Ascending aorta (tissue), 2 donors: Measurements from ENCODE around the gene ERFE. TPM values are rescaled to one million over a fixed set of nuclear protein-coding genes. Genes with fewer than 3 reads are reported as not detected.

Experiments used
- DNase-seq, 2 donors: peaks; one replicate each; pipeline ENCODE4 v3.0.0-alpha.2; 2019; ENCODE audit warnings: low spot score in 2 of 2
- H3K27ac ChIP-seq, 2 donors: fragments of 200-600 bp; sonication (generic); one replicate each; pipeline ENCODE4 v1.5.1; 2016 to 2017; ENCODE audit warnings: mild to moderate bottlenecking in 1 of 2
- H3K27me3 ChIP-seq: fragments of 200-600 bp; sonication (generic); one replicate; pipeline ENCODE4 v1.5.1; 2017
- H3K36me3 ChIP-seq, 2 donors: fragments of 200-600 bp; sonication (generic); one replicate each; pipeline ENCODE4 v1.5.1; 2016
- H3K4me1 ChIP-seq, 2 donors: fragments of 200-600 bp; sonication (generic); one replicate each; pipeline ENCODE4 v1.5.1; 2016 to 2017; ENCODE audit warnings: mild to moderate bottlenecking in 1 of 2
- H3K4me3 ChIP-seq, 2 donors: fragments of 200-600 bp; sonication (generic); one replicate each; pipeline ENCODE4 v1.5.1; 2016 to 2017; ENCODE audit warnings: mild to moderate bottlenecking in 1 of 2
- H3K9me3 ChIP-seq, 2 donors: fragments of 200-600 bp; sonication (generic); one replicate each; pipeline ENCODE4 v1.5.1; 2016
- CTCF ChIP-seq, 3 experiments: fragments of 200-600 bp in 2 of 3; fragments of 450-650 bp in 1 of 3; sonication (generic) in 2 of 3; IDR thresholded peaks; one replicate each; pipeline ENCODE4 v1.5.1; 2016 to 2019; ENCODE audit warnings: antibody characterized with exemption in 3 of 3, mild to moderate bottlenecking in 1 of 3, moderate library complexity in 1 of 3
- intact Hi-C: fragments of 100-400 bp; cut with DNase I; formaldehyde crosslinking; loops from one replicate; pipeline ENCODE4 v1.15.1; 2023
- total RNA-seq: library from RNA; depleted of rRNA; stranded (reverse); fragments of >200 nt; gene quantifications from one replicate; pipeline ENCODE4 v1.1.0, GENCODE V29; 2016

The ERFE gene
- total RNA-seq, 1 donor from 2014 or later, result 3.3 TPM

DNA sequence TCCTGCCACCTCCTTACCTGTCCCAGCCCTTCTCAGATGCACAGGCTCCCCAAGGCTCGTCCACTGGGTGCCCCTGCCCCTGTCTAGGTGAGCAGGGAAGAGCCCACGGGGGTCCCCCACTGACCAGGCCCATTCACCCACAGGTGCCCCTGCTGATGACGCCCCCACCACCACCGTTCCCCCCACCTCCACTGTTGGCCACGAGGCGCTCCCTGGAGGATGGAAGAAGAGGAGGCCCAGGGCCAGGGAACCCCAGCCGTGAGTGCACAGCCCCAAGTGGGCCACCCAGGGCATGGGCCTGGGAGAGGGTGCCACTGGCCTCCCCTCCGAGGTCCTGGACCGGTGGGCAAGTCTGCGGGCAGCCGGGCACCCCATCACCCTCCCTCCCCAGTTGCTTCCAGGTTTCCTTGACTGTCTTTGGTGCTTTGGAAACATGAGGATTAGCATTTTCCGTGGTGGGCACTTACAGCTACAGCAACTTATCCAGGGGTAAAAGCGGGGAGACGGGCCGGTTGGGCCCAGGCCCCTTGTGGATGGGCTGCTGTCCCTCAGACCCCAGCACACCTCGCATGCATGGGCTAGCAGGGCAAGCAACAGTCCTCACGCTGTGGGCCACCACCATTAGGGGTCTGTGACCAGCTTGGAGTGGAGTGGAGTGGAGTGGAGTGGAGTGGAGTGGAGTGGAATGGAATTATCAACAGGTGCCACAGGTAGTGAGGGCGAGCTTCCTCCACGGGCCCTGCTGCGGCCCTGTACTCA lies 33.5 kb upstream of the ERFE start:
- Histone ChIP-seq H3K27ac (no peak overlapping the region), H3K4me1 (peaks cover 0 to under 1% of the 10 kb centered on the region in 2 donors), H3K27me3 (no peaks in the 10 kb centered on the region), H3K9me3 (no peaks in the 10 kb centered on the region), H3K36me3 (no peaks in the 10 kb centered on the region), H3K4me3 (no peak overlapping the region)
- no peak for DNase-seq
- intact Hi-C loops, result no loop called here
- no peak for TF ChIP-seq CTCF (IDR thresholded peaks at IDR 0.05)

DNA sequence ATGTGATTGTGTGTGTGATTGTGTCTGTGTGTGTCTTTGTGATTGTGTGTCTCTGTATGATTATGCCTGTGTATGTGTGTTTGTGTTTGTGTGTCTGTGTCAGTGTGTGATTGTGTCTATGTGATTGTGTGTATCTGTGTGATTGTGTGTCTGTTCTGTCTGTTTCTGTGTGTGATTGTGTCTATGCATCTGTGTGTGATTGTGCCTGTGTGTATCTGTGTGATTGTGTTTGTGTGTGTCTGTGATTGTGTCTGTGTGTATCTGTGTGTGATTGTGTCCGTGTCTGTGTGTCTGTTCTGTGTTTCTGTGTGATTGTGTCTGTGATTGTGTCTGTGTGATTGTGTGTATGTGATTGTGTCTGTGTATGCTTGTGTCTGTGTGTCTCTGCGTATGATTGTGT lies 32.4 kb upstream of the ERFE start:
- no peak for TF ChIP-seq CTCF (IDR thresholded peaks at IDR 0.05)
- Histone ChIP-seq H3K27me3 (no peaks in the 10 kb centered on the region), H3K9me3 (no peaks in the 10 kb centered on the region), H3K36me3 (no peaks in the 10 kb centered on the region), H3K4me3 (no peak overlapping the region), H3K27ac (no peak overlapping the region), H3K4me1 (no peaks in the 10 kb centered on the region)
- DNase-seq, result no peak
- intact Hi-C loops, result no loop called here

GRCh38 chr2:238126775-238127164 lies 32.0 kb upstream of the ERFE start:
- Histone ChIP-seq H3K4me1 (no peaks in the 10 kb centered on the region), H3K27ac (no peak overlapping the region), H3K9me3 (no peaks in the 10 kb centered on the region), H3K4me3 (no peak overlapping the region), H3K27me3 (no peaks in the 10 kb centered on the region), H3K36me3 (no peaks in the 10 kb centered on the region)
- intact Hi-C loops, result no loop called here
- no peak for TF ChIP-seq CTCF (IDR thresholded peaks at IDR 0.05)
- no peak for DNase-seq

- Histone ChIP-seq H3K27me3 (no peaks in the 10 kb centered on the region), H3K4me3 (no peak overlapping the region), H3K36me3 (no peaks in the 10 kb centered on the region), H3K9me3 (no peaks in the 10 kb centered on the region), H3K4me1 (no peaks in the 10 kb centered on the region), H3K27ac (no peak overlapping the region)
- no peak for DNase-seq
- intact Hi-C loops, result no loop called here
- TF ChIP-seq CTCF (IDR thresholded peaks at IDR 0.05), result peak in 2 of 3 experiments; percentile 7 to 20
Observed at GRCh38 chr2:238127165-238128060, 31.4 kb upstream of the ERFE start.

- Histone ChIP-seq H3K27me3 (no peaks in the 10 kb centered on the region), H3K9me3 (no peaks in the 10 kb centered on the region), H3K4me3 (no peak overlapping the region), H3K36me3 (no peaks in the 10 kb centered on the region), H3K4me1 (no peaks in the 10 kb centered on the region), H3K27ac (no peak overlapping the region)
- no peak for DNase-seq
- TF ChIP-seq CTCF (IDR thresholded peaks at IDR 0.05), result no peak
- intact Hi-C loops, result no loop called here
Observed at GRCh38 chr2:238128061-238128440, 30.7 kb upstream of the ERFE start.
